Glutamatergic neuron (in vitro differentiated cells): Measurements from ENCODE around the gene WDR46. TPM values are rescaled to one million over a fixed set of nuclear protein-coding genes. Genes with fewer than 3 reads are reported as not detected.

Source experiments
- DNase-seq: peaks from one replicate; pipeline ENCODE4 v3.0.0; 2022
- H3K27ac Mint-ChIP-seq: one replicate; pipeline ENCODE4 v1.8.0; 2020; ENCODE audit warnings: mild to moderate bottlenecking, mixed read lengths, inconsistent platforms; ENCODE audit not compliant: unreplicated experiment
- H3K27me3 Mint-ChIP-seq: one replicate; pipeline ENCODE4 v1.8.0; 2020; ENCODE audit warnings: mild to moderate bottlenecking, moderate library complexity, mixed read lengths, inconsistent platforms; ENCODE audit not compliant: unreplicated experiment
- H3K36me3 Mint-ChIP-seq: one replicate; pipeline ENCODE4 v1.8.0; 2020; ENCODE audit warnings: mild to moderate bottlenecking, mixed read lengths, inconsistent platforms; ENCODE audit not compliant: unreplicated experiment
- H3K4me1 Mint-ChIP-seq: one replicate; pipeline ENCODE4 v1.8.0; 2020; ENCODE audit warnings: mild to moderate bottlenecking, low read depth, mixed read lengths, inconsistent platforms; ENCODE audit not compliant: unreplicated experiment
- H3K4me3 Mint-ChIP-seq: one replicate; pipeline ENCODE4 v1.8.0; 2020; ENCODE audit warnings: mild to moderate bottlenecking, mixed read lengths, inconsistent platforms; ENCODE audit not compliant: unreplicated experiment
- H3K9me3 Mint-ChIP-seq: one replicate; pipeline ENCODE4 v1.8.0; 2020; ENCODE audit warnings: mild to moderate bottlenecking, moderate library complexity, mixed read lengths, inconsistent platforms; ENCODE audit not compliant: unreplicated experiment
- CTCF ChIP-seq: fragments of 200-600 bp; sonication (generic); IDR thresholded peaks from one replicate; pipeline ENCODE4 v1.5.0; 2021; ENCODE audit not compliant: partially characterized antibody, unreplicated experiment
- total RNA-seq: library from RNA; stranded (reverse); fragmentation: NEBNext Ultra II Directional; extraction: Animal tissue kit (Norgen Biotek cat#: 25700); gene quantifications from one replicate; pipeline ENCODE4 v1.2.1, GENCODE V29; 2021; ENCODE audit not compliant: unreplicated experiment

WDR46 gene
- total RNA-seq, 1 donor from 2014 or later = 48.3 TPM

- Mint-ChIP-seq H3K27me3 (peaks cover 10% of the 10 kb centered on the region), H3K36me3 (no peaks in the 10 kb centered on the region), H3K4me3 (peak overlapping the region; percentile 81), H3K9me3 (peaks cover 15% of the 10 kb centered on the region), H3K27ac (no peak overlapping the region), H3K4me1 (peaks cover 18% of the 10 kb centered on the region)
- no peak for TF ChIP-seq CTCF
- DNase-seq = no peak
These were observed 27.0 kb upstream of the WDR46 start for GRCh38 chr6:33315793-33316602.

GRCh38 chr6:33314943-33315792 is 26.1 kb upstream of the WDR46 start:
- Mint-ChIP-seq H3K9me3 (peaks cover 11% of the 10 kb centered on the region), H3K4me3 (peak overlapping the region; percentile 73), H3K27ac (no peak overlapping the region), H3K4me1 (peaks cover 17% of the 10 kb centered on the region), H3K27me3 (peaks cover 10% of the 10 kb centered on the region), H3K36me3 (no peaks in the 10 kb centered on the region)
- no peak for TF ChIP-seq CTCF
- DNase-seq = no peak

GRCh38 chr6:33314515-33314942 is 25.5 kb upstream of the WDR46 start:
- H3K27ac Mint-ChIP-seq = no peak overlapping the region
- no peak for DNase-seq
- H3K9me3 Mint-ChIP-seq = peaks cover 11% of the 10 kb centered on the region

GRCh38 chr6:33313709-33314514 is 24.9 kb upstream of the WDR46 start, which contains the start of gene TAPBP:
Gene TAPBP (minus strand): TSS chr6:33314078. CDS start chr6:33314041, 37 bp downstream.
- H3K4me3 Mint-ChIP-seq = peak within 1 kb of the TSS; percentile 94
- peaks cover 12% of the 10 kb centered on the region for H3K4me1 Mint-ChIP-seq
- H3K27ac Mint-ChIP-seq = peak within 1 kb of the TSS; percentile 52
- no peak for TF ChIP-seq CTCF
- H3K9me3 Mint-ChIP-seq = peaks cover 9% of the 10 kb centered on the region
- peak; percentile 43 for DNase-seq
- H3K36me3 Mint-ChIP-seq = no peaks in the 10 kb centered on the region
- H3K27me3 Mint-ChIP-seq = peaks cover 10% of the 10 kb centered on the region

More at GRCh38 chr6:33314515-33314942, 25.5 kb upstream of the WDR46 start:
- peaks cover 10% of the 10 kb centered on the region for H3K27me3 Mint-ChIP-seq
- H3K4me1 Mint-ChIP-seq = peaks cover 17% of the 10 kb centered on the region
- no peaks in the 10 kb centered on the region for H3K36me3 Mint-ChIP-seq
- TF ChIP-seq CTCF = no peak
- H3K4me3 Mint-ChIP-seq = peak overlapping the region; percentile 73
